Pulmonary artery endothelial cell (primary cell): ENCODE results near the gene FBRS. TPM values are rescaled to one million over a fixed set of nuclear protein-coding genes. Genes with fewer than 3 reads are reported as not detected.
"Not testable (repeated sequence)": the region's sequence is repeated elsewhere in the genome, so short reads cannot be mapped to it uniquely, and the experiment has no call there.

Experiments
- DNase-seq: peaks from one replicate; pipeline ENCODE4 v3.0.0-alpha.2; 2011; ENCODE audit warnings: low read depth, low spot score
- total RNA-seq: library from RNA; depleted of rRNA; stranded (reverse); fragments of >200 nt; gene quantifications from 2 replicates; pipeline ENCODE4 v1.2.3, GENCODE V29; 2014

The FBRS gene
- 12.4 and 14.0 TPM in 2 replicates for total RNA-seq

DNA sequence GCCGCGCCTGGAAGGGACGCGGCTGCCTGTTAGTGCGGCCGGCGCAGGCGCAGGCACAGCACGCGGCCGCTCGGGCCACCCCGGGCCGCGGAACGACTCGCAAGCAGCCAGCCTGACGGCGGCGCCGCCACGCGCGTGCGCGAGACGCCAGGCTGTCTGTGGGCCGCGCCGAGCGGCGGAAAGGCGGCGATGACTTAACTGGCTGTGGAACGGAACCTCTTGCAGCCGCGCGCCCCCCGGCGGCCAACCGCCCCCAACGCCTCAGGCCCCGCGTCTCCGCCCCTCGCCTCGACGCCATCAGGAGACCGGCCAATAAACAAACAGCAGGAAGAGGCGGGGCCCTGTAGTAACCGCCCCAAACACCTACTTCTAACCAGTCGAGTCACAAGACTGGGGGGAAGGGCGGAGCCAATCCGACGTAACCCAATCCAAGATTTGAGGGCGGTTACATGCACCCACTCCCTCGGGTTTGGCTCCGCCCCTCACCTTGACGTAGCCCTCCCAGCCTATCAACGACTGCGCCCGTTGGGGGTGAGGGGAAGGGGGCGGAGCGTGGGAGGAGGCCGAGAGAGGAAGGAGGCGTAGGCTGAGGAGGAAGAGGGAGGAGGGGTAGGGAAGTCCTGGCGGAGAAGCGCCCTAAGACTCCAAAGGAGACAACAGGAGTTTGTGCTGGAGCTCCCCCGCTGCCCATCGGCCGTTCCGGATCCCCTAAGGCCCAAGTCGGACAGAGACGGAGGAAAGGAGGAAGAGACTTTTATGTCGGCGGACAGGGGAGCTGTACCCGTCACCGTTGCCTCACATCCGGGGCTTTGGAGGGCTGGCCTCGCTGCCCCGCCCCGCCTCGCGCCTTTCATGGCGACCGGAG lies at the start of gene FBRS:
Gene FBRS (plus strand): TSS at position 566 of the 865 bp plus-strand sequence. CDS start 1,088 bp downstream, outside the sequence.
- DNase-seq: peak; percentile 100

DNA sequence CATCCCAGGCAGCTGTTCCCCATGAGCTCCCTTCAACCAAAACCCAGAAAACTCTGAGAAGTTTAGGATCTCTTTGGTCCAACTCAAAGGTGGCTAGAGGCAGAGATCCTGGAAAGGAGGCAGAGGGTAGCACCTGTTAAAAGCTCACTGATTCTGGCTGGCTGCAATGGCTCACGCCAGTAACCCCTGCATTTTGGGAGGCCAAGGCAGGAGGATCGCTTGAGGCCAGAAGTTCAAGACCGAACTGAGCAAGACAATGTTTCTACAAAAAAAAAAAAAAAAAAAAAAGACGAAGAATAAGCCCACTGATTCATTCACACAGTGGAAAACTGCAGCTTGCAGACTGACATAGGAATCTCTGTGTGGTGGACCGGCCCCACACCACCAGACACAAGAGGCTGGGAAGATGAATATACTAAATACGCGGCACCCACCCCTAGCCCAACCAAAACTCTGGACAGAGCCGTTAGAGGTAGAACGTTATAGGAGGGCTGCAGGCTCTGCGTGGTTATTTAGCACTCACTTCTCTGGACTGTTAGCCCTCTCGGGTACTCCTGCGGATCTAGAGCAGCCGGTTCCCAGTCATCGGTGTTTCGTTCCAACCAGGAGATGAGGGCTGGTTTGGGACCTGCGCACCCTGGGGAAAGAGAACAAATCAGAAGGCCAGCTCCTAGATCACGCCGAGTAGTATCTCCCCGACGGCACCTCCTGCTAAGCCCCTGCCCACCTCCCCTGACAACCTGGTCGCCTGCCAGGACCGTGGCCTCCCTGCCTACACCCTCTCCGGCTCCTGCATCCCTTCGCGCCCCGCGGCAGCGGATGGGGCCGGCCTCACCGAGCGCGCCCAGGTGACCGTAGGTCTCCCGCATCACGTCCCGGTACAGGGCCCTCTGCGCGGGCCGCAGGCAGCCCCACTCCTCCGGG lies 49.0 kb upstream of the FBRS start:
- DNase-seq: no peak

- peak; percentile 90 for DNase-seq
These were observed 48.0 kb upstream of the FBRS start, which contains the start of gene ZNF689 for GRCh38 chr16:30609926-30610839. TSS of gene ZNF689 (minus strand) at chr16:30610389. CDS start at chr16:30610041, 348 bp downstream.

DNA sequence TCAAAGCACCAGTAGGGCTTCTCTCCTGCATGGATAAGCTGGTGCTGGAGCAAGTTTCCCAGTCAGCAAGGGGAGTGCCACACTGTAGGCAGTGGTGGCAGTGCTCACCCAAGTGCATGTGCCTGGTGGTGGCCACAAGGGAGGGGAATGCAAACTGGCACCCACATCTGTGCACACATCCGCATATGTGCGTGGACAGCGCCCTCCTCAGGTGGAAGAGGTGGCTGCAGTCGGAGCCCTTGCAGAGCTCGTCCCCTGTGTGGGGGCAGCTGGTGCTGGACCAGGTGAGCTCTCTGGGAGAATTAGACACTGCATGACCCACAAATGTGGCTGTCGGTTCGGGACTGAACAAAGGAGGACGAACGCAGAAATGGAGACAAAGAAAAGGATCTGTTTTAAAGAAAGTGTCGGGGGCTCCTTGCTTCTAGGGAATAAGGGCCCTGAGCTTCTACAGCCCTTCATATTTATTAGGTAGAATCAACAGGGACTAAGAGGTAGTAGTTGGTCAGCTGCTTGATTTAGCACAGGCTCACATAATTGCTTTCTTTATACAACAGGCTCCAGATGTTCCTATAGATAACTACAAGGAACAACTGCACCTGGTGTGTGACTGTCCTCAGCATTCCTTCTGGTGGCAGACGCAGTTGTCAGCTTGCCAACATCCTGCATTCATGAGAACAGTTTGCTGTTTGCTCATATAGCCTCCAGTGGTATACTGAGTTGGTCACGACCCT lies 42.7 kb upstream of the FBRS start:
- DNase-seq: no peak

GRCh38 chr16:30619202-30619601 lies 39.0 kb upstream of the FBRS start:
- DNase-seq: no peak

DNA sequence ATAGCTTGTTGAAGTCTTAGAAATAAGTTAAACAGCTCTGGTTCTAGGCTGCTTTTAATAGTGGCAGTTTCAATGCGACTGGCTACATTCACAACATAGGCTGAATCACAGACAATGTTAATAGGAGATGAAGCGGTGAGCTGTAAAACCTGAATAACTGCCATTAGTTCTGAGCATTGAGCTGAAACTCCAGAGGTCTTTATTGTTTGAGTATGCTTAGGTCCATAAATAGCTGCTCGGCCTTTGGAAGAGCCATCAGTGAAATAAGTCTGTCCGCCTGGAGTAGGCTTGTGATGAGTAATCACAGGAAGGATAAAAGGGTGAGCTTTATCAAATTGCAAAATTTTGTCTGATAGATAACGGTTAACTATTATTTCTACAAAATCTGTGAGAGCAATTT lies 38.6 kb upstream of the FBRS start:
- no peak for DNase-seq

GRCh38 chr16:30620169-30620568 lies 38.1 kb upstream of the FBRS start:
- DNase-seq: no peak

GRCh38 chr16:30621765-30622164 lies 36.5 kb upstream of the FBRS start:
- no peak for DNase-seq

DNA sequence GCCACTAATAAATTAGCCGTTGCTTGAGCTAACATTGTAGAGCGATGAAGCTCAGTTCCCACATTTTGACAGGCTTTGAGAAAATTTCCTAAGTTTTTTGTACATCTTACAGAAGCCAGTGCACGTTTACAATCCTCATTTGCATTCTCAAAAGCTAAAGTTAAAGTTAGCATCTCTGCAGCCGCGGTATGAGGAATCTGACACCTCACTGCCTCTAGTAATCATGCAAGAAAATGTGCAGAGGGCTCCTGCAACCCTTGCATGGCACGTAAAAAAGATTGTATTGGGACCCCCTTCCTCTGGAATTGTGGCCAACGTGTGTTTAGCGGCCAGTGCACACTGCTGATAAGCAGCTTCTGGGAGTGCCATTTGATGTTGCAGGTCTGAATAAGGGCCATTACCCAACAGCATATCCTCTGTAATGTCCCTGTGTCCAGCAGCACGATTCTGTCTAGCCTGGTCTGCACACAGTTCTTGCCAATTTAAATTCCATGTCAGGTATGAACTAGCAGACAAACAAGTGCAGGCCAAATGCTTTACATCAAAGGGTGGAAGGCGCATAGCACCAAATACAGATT lies 35.7 kb upstream of the FBRS start:
- no peak for DNase-seq

GRCh38 chr16:30623536-30624283 lies 34.5 kb upstream of the FBRS start:
- no peak for DNase-seq

GRCh38 chr16:30626236-30626635 lies 32.0 kb upstream of the FBRS start:
- no peak for DNase-seq

- DNase-seq: no peak
These were observed 29.3 kb upstream of the FBRS start for GRCh38 chr16:30628628-30629540.

GRCh38 chr16:30632454-30632853 lies 25.8 kb upstream of the FBRS start:
- not testable (repeated sequence) for DNase-seq

GRCh38 chr16:30633526-30633925 lies 24.7 kb upstream of the FBRS start:
- no peak for DNase-seq

DNA sequence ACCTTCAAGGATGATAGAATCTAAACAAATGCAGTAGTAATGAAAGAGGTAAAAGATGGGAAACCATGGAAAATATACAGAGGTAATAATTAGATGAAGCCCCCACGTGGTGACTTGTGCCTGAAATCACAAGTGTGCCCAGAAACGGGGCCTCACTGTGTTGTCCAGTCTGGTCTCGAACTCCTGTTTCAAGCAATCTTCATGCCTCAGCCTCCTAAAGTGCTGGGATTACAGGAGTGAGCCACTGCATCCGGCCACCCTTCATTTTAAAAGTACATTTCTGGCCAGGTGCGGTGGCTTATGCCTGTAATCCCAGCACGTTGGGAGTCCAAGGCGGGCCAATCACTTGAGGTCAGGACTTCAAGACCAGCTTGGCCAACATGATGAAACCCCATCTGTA lies 21.6 kb upstream of the FBRS start:
- DNase-seq: no peak

DNA sequence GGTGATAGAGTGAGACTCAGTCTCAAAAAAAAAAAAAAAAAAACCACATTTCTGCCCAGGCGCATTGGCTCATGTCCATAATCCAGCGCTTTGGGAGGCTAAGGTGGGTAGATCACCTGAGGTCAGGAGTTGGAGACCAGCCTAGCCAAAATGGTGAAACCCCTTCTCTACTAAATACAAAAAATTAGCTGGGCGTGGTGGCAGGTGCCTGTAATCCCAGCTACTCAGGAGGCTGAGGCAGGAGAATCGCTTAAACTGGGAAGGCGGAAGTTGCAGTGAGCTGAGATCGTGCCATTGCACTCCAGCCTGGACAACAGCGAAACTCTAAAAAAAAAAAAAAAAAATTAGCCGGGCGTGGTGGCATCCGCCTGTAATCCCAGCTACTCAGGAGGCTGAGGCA lies 21.1 kb upstream of the FBRS start:
- not testable (repeated sequence) for DNase-seq

DNA sequence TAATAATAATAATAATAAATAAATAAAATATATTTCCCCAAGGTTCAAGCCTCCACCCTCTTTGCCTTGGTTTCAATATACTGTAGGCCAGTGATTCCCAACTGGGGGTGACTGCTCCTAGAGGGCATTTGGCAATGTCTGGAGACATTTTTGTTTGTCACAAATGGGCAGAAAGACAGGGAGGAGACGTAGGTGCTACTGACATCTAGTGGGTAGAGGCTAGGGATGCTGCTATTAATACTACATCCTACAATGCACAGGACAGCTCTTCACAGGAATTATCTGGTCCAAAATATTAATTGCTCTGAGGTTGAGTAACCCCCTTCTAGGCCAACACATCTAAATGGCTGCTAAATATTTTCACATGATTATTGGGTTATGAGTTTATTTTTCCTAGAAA lies 20.3 kb upstream of the FBRS start:
- DNase-seq: no peak

DNA sequence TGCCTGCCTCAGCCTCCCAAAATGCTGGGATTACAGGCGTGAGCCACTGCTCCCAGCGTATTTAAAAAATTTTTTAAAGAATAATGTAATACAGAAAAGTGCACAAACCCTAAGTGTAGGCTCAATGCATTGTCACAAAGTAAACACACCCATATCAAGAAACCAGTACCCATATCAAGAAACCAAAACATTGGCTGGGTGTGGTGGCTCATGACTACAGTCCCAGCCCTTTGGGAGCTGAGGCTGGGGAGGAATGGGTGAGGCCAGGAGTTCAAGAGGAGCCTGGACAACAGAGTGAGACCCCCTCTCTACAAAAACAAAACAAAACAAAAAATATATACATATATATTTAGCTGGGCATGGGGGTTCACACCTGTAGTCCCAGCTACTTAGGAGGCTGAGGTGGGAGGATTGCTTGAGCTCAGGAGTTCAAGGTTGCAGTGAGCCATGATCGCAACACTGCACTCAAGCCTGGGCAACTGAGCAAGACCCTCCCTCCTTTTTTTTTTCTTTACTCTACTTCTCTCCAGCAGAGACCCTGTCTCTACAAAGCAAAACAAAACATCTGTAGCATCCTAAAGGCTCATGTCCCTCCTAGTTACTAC lies 16.8 kb upstream of the FBRS start:
- no peak for DNase-seq
